Activated CD8-positive, alpha-beta T cell treated with anti-CD3 and anti-CD28 coated beads for 36 hours (primary cell): ENCODE results near the gene NOL7. TPM values are rescaled to one million over a fixed set of nuclear protein-coding genes. Genes with fewer than 3 reads are reported as not detected.

Source experiments
- ATAC-seq: fragments of 200-7000 bp; cut with Tn5 transposase; one replicate; pipeline ENCODE4 v1.10.0; 2021; ENCODE audit warnings: mild to moderate bottlenecking, moderate library complexity
- CTCF ChIA-PET: fragments of 350-600 bp; sonication (Branson Sonifier 250); formaldehyde crosslinking; loops from one replicate; lab custom pipeline; 2021; ENCODE audit warnings: antibody characterized with exemption; lab: Charles Lee
- POLR2A ChIA-PET: fragments of 350-600 bp; sonication (Branson Sonifier 250); formaldehyde crosslinking; loops from one replicate; lab custom pipeline; 2021; ENCODE audit warnings: antibody characterized with exemption; lab: Charles Lee
- DNase-seq: peaks from one replicate; pipeline ENCODE4 v3.0.0-alpha.2; 2020
- H3K27ac Mint-ChIP-seq: one replicate; pipeline ENCODE4 v1.8.0; 2021; ENCODE audit warnings: mild to moderate bottlenecking, mixed read lengths
- H3K27me3 Mint-ChIP-seq: one replicate; pipeline ENCODE4 v1.8.0; 2021; ENCODE audit warnings: mixed read lengths
- H3K36me3 Mint-ChIP-seq: one replicate; pipeline ENCODE4 v1.8.0; 2021; ENCODE audit warnings: low read depth, mixed read lengths
- H3K4me1 Mint-ChIP-seq: one replicate; pipeline ENCODE4 v1.8.0; 2021; ENCODE audit warnings: low read depth, mixed read lengths
- H3K4me3 Mint-ChIP-seq: one replicate; pipeline ENCODE4 v1.8.0; 2021; ENCODE audit warnings: mild to moderate bottlenecking, moderate library complexity, mixed read lengths
- H3K9me3 Mint-ChIP-seq: one replicate; pipeline ENCODE4 v1.8.0; 2021; ENCODE audit warnings: mixed read lengths
- intact Hi-C: fragments of 100-400 bp; cut with micrococcal nuclease; formaldehyde crosslinking; loops from one replicate; pipeline ENCODE4 v1.10.0; 2022
- total RNA-seq, 2 experiments: library from RNA; stranded (reverse); gene quantifications; one replicate each; pipeline ENCODE4 v1.2.3, GENCODE V29; 2021
- TF ChIP-seq, protein P1 (sequence below): fragments of 200-600 bp; IDR thresholded peaks from one replicate; pipeline ENCODE4 v1.8.0; 2022; ENCODE audit warnings: antibody characterized with exemption, mild to moderate bottlenecking

Gene NOL7
- total RNA-seq, 2 experiments from 2014 or later: 95.2 to 95.8 TPM

DNA sequence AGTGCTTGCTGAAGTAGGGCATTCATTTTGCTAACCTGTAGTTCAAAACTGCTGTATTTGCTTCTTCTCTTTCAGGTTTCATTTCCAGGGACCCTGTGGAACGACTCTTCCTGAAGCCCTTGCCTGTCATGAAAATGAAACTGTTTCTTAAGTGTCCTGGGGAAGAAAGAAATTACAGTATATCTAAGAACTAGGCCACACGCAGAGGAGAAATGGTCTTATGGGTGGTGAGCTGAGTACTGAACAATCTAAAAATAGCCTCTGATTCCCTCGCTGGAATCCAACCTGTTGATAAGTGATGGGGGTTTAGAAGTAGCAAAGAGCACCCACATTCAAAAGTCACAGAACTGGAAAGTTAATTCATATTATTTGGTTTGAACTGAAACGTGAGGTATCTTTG is 3.4 kb upstream of the NOL7 start:
- DNase-seq: no peak
- Mint-ChIP-seq H3K9me3 (no peaks in the 10 kb centered on the region), H3K4me1 (peaks cover 21% of the 10 kb centered on the region), H3K27me3 (no peaks in the 10 kb centered on the region), H3K27ac (peak overlapping the region; percentile 62), H3K36me3 (peaks cover 21% of the 10 kb centered on the region), H3K4me3 (no peak overlapping the region)
- CTCF ChIA-PET: interaction anchor here (3.0 kb wide), 1 partner anchor 37 kb away, joined by 16 read pairs; the partner anchor contains the start of gene SIRT5
- intact Hi-C loops: loop anchor here (10.0 kb wide), 1 partner anchor 153 kb away; no protein-coding TSS in a partner anchor
- no peak for ATAC-seq
- TF ChIP-seq, protein P1, sequence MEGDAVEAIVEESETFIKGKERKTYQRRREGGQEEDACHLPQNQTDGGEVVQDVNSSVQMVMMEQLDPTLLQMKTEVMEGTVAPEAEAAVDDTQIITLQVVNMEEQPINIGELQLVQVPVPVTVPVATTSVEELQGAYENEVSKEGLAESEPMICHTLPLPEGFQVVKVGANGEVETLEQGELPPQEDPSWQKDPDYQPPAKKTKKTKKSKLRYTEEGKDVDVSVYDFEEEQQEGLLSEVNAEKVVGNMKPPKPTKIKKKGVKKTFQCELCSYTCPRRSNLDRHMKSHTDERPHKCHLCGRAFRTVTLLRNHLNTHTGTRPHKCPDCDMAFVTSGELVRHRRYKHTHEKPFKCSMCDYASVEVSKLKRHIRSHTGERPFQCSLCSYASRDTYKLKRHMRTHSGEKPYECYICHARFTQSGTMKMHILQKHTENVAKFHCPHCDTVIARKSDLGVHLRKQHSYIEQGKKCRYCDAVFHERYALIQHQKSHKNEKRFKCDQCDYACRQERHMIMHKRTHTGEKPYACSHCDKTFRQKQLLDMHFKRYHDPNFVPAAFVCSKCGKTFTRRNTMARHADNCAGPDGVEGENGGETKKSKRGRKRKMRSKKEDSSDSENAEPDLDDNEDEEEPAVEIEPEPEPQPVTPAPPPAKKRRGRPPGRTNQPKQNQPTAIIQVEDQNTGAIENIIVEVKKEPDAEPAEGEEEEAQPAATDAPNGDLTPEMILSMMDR: no peak
- POLR2A ChIA-PET: no interaction called here

DNA sequence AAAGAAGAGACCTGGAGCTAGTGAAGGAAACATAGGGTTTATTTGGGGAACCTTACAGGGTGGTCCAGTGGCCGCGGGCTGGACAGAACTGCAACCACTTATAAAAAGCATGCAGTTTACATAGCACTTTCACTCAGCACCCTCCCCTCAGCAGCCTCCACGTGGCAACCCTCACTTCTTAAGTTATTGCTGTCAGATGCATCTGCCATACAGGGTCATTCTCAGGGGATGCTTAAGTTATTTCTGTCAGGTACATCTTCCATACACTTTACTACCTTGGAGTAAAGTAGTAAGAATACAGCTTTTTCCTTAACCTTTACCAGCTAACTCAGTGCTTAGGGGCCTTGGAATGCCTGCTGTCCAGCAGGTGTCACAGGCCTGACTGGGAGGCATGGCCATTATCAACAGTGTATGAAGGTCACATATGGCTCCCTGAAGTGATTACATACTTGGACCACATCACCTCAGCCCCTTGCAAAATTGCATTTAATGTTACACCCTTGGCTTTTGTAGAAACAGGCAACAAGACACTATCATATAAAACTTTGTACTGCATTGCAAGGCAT is 2.0 kb upstream of the NOL7 start:
- ATAC-seq: no peak
- Mint-ChIP-seq H3K27me3 (no peaks in the 10 kb centered on the region), H3K27ac (no peak overlapping the region), H3K9me3 (no peaks in the 10 kb centered on the region), H3K4me3 (peak overlapping the region; percentile 99), H3K36me3 (peaks cover 30% of the 10 kb centered on the region), H3K4me1 (peaks cover 31% of the 10 kb centered on the region)
- intact Hi-C loops: loop anchor here (10.0 kb wide), 1 partner anchor 152 kb away; no protein-coding TSS in a partner anchor
- CTCF ChIA-PET: interaction anchor here (3.0 kb wide), 1 partner anchor 38 kb away, joined by 16 read pairs; the partner anchor contains the start of gene SIRT5
- POLR2A ChIA-PET: no interaction called here
- DNase-seq: no peak
- TF ChIP-seq, protein P1: no peak

GRCh38 chr6:13614126-13614925 is 809 bp upstream of the NOL7 start:
- Mint-ChIP-seq H3K27ac (peak overlapping the region; percentile 96), H3K4me3 (peak overlapping the region; percentile 99), H3K9me3 (no peaks in the 10 kb centered on the region), H3K27me3 (no peaks in the 10 kb centered on the region), H3K4me1 (peaks cover 36% of the 10 kb centered on the region), H3K36me3 (peaks cover 39% of the 10 kb centered on the region)
- DNase-seq: peak; percentile 13
- intact Hi-C loops: loop anchor here (10.0 kb wide), 1 partner anchor 150 kb away; no protein-coding TSS in a partner anchor
- CTCF ChIA-PET: interaction anchor here (1.0 to 3.2 kb wide), 16 partner anchors 10 to 286 kb away, joined by 3 to 25 read pairs (median 6); partner anchors contain the start of genes RANBP9, SIRT5 and TBC1D7
- POLR2A ChIA-PET: interaction anchor here (0.8 to 3.7 kb wide), 13 partner anchors 21 to 286 kb away, joined by 3 to 21 read pairs (median 4); partner anchors contain the start of genes RANBP9, SIRT5 and TBC1D7
- peak; percentile 4 for ATAC-seq
- TF ChIP-seq, protein P1: no peak

DNA sequence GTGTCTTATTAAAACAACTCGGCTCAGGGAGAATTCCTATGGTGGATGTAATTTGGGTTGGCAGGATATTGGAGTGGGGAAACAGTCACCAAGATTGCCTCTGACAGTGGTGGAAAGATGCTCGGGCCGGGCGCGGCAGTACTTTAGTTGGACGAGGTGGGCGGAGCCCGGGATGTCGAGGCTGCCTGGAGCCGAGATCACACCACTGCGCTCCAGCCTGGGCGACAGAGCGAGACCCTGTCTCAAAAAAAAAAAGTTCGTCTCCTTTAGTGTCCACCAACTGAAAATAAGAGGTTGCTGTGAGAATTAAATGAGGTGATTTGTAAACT is 621 bp downstream of the NOL7 start:
- intact Hi-C loops: loop anchor here (10.0 kb wide), 1 partner anchor 149 kb away; no protein-coding TSS in a partner anchor
- POLR2A ChIA-PET: interaction anchor here (0.6 to 3.7 kb wide), 19 partner anchors 11 to 1692 kb away, joined by 3 to 21 read pairs (median 4); partner anchors contain the start of genes RANBP9, SIRT5 and TBC1D7
- no peaks in the 10 kb centered on the region for H3K9me3 Mint-ChIP-seq
- H3K4me3 Mint-ChIP-seq: peak overlapping the region; percentile 99
- H3K4me1 Mint-ChIP-seq: peaks cover 36% of the 10 kb centered on the region
- DNase-seq: peak; percentile 66
- CTCF ChIA-PET: interaction anchor here (0.6 to 3.2 kb wide), 37 partner anchors 9 to 451 kb away, joined by 3 to 25 read pairs (median 4); partner anchors contain the start of genes GFOD1, RANBP9, SIRT5 and TBC1D7
- TF ChIP-seq, protein P1: no peak
- no peaks in the 10 kb centered on the region for H3K27me3 Mint-ChIP-seq
- peak; percentile 29 for ATAC-seq
- H3K36me3 Mint-ChIP-seq: peaks cover 42% of the 10 kb centered on the region
- H3K27ac Mint-ChIP-seq: peak overlapping the region; percentile 96
